Urothelium cell line (cell line): ENCODE data around the gene RPGRIP1.
"Not testable (repeated sequence)": the region's sequence is repeated elsewhere in the genome, so short reads cannot be mapped to it uniquely, and the experiment has no call there.

ENCODE experiments used
- DNase-seq: peaks from one replicate; pipeline ENCODE4 v3.0.0; 2011; ENCODE audit warnings: low spot score, mixed read lengths
- FAIRE-seq: peaks from 2 replicates; lab custom pipeline; 2011; peaks lifted over from hg19 to GRCh38; lab: Jason Lieb, UNC

RPGRIP1 gene

GRCh38 chr14:21258005-21258888 lies 21.6 kb upstream of the RPGRIP1 start:
- FAIRE-seq (no peak), DNase-seq (no peak)

DNA sequence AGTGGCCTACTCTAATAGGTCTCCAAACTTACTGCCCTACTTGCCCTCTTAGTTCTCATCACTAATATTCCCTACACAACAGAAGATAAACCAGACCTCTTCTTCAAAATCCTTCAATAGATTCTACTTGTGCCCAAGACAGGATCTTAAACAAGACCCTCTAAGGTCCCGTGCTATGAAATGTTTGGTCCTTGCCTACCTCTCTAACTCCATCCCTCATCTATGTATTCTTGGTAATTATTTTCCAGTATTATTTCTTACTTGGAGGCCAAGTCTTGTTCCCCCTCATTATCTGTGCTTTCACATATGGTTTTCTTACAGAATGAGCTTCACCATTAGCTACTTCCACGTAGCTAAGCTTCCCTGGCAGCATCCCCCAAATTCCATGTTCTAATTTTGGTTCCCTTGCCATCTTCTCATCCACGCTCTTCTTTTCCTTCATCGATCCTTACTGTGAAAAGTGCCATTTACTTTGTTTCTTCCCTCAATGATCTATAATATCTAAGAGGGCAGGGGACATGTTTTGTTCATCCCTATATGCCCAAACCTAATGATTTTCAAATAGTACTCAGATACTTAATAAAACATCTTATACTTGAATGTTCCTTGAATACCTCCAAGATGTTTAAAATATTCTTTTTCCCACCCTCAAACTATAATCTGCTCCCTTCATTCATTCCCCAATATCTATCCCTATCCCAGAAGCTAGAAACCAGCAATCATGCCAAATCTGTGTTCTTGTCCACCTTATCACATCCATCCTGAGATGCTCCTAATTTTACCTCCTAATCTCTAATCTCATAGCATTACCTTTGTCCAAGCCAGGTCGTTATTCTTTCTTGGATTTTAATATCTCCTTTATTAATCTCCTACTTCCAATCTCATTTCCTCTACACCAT lies 20.7 kb upstream of the RPGRIP1 start:
- DNase-seq (no peak), FAIRE-seq (no peak)

GRCh38 chr14:21261824-21262223 lies 18.1 kb upstream of the RPGRIP1 start:
- FAIRE-seq (no peak), DNase-seq (no peak)

- DNase-seq, result no peak
- no peak for FAIRE-seq
These were observed 17.5 kb upstream of the RPGRIP1 start for GRCh38 chr14:21262410-21262809.

- no peak for DNase-seq
- FAIRE-seq, result no peak
These were observed 16.4 kb upstream of the RPGRIP1 start for GRCh38 chr14:21263284-21264024.

GRCh38 chr14:21264025-21264801 lies 15.7 kb upstream of the RPGRIP1 start:
- no peak for FAIRE-seq
- DNase-seq, result peak; percentile 39

DNA sequence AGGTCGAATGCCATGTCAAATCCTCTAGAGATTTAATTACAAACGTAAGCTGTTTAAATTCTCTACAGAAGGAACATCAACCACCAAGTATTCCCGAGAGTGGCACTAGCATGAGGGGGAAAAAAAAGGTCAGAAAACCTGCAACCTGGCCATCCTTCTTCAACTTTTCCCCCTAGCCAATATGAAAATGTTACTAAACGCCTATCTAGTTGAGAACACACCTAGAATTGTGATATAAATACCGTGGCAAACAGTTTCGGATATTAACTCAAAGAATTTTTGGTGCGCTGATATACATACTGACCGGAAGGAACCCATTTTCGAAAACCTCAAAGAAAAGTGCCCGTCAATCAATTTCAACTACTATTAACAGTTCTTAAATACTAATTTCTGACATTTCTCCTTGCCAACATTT lies 12.4 kb upstream of the RPGRIP1 start:
- DNase-seq (no peak), FAIRE-seq (no peak)

GRCh38 chr14:21267886-21268616 lies 11.8 kb upstream of the RPGRIP1 start:
- FAIRE-seq (no peak), DNase-seq (no peak)

DNA sequence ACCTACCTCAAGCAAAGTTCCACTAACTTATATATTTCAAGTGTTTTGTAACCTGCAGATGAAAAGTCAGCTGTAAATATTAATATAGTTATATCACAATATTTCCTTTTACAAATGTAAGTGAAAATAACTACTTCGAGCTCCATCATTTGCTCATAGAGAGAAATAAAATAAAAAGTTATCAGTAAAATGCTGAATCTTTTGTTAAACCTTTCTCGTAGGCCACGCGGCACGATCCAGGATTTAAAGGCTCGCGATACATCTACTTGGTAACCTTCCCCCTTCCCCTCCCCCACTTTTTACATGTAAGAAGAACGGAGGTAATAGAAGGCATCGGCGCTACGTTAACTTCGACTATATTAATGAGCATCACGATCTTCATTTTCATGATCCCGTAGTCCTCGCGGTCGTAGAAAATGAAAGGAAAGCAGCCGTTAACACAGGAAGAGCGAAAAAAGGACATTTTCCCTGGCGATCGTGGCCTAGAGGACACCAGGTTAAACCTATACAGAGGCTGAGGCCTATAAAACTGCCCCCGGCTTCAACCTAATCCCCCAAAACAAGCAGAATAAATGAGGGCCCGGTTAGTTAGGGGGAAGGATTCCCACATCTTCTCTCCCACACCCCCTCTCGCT lies 11.1 kb upstream of the RPGRIP1 start:
- no peak for FAIRE-seq
- DNase-seq, result peak; percentile 12

- DNase-seq, result peak; percentile 97
- peak; percentile 61 for FAIRE-seq
These were observed 10.4 kb upstream of the RPGRIP1 start, which contains the start of gene HNRNPC for GRCh38 chr14:21269252-21270046. Gene HNRNPC, minus strand, starts transcription at chr14:21269442. Its CDS starts 35,249 bp downstream, at chr14:21234193.

- not testable (repeated sequence) for DNase-seq, FAIRE-seq
These were observed 7.2 kb upstream of the RPGRIP1 start for GRCh38 chr14:21272661-21273060.

DNA sequence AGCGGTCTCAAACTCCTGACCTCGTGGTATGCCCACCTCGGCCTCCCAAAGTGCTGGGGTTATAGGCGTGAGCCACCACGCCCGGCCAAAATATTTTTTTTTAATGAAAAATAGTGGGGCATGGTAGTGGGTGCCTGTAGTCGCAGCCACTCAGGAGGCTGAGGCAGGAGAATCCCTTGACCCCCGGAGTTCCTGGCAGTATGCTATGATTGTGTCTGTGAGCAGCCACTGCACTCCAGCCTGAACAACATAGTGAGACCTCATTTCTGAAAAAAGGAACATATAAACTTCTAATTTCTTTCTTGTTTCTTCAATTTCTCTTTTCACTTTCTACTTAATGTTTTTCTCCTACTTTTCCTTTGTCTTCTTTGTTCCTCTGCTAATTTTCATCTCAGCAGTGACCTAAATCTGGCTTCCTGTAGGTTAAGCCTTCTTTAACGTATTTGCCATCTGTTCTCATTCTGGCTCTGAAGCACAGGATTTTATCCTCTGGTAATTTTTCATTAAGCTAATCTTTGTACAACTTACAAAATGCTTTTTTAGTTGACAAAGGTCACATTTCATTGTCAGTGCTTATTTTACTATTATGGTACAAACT lies 4.5 kb upstream of the RPGRIP1 start:
- FAIRE-seq, result no peak
- no peak for DNase-seq

DNA sequence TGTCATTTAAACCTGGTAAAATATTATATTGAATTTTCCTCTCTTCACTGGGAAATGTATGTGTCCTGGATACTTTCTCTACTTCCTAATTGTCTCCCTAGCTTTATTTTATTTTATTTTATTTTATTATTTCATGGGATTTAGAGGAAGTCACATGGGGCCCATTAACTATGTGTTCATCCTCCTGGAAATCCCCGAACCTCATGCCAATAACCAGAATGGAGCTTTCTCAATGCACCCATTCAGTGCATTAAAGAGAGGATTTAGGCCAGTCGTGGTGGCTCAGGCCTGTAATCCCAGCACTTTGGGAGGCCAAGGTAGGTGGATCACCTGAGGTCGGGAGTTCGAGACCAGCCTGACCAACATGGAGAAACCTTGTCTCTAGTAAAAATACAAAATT lies 1.3 kb upstream of the RPGRIP1 start:
- FAIRE-seq (no peak), DNase-seq (no peak)

GRCh38 chr14:21281917-21282316 lies 2.0 kb downstream of the RPGRIP1 start:
- DNase-seq, FAIRE-seq: not testable (repeated sequence)

GRCh38 chr14:21286516-21286915 lies 6.6 kb downstream of the RPGRIP1 start:
- DNase-seq, FAIRE-seq: not testable (repeated sequence)

GRCh38 chr14:21287168-21287567 lies 7.3 kb downstream of the RPGRIP1 start:
- FAIRE-seq (no peak), DNase-seq (no peak)

DNA sequence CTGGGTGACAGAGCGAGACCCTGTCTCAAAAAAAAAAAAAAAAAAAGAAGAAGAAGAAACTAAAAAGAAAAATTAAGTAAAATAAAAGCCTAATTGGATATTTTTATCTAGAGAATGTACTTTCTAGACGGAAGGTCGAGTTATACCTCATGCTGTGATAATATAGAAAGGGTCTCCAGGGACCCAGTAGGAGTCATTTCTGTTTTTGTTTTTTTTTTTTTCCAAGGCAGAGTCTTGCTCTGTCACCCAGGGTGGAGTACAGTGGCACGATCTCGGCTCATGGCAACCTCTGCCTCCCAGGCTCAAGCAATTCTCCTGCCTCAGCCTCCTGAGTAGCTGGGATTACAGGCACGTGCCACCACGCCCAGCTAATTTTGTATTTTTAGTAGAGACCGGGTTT lies 14.1 kb downstream of the RPGRIP1 start:
- not testable (repeated sequence) for FAIRE-seq, DNase-seq

GRCh38 chr14:21298358-21298757 lies 18.5 kb downstream of the RPGRIP1 start:
- DNase-seq, result no peak
- no peak for FAIRE-seq
